Retina (tissue), 1 donor: Measurements from ENCODE around the gene GDF3.
A peak's percentile ranks its signal among the peaks of the same experiment; 100 is the strongest.

Source experiments
- DNase-seq: peaks from one replicate; pipeline ENCODE4 v3.0.0-alpha.2; 2016

GDF3 gene

GRCh38 chr12:7666595-7666994, 29.0 kb downstream of the GDF3 start:
- no peak for DNase-seq

GRCh38 chr12:7661741-7662140, 33.8 kb downstream of the GDF3 start:
- DNase-seq = no peak

DNA sequence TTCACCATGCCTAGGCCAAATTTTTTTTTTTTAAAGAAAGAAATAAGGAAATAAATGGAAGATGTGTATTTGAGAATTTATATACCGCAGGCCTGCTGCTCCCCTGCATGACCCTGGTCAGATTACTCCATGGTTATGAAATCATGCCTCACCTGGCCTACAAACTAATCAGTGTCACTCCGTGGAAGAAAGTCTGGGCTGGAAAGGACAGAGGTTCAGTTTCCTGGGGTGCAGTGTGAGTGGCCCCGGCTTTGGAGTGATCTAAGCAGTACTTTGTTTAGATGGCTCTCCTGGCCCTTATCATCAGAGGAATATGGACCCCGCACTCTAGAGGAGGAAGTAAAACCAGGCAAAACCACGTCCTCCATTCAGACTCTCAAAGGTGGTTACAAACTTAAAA, 39.5 kb downstream of the GDF3 start:
- no peak for DNase-seq

- no peak for DNase-seq
These were observed 45.5 kb downstream of the GDF3 start for GRCh38 chr12:7650091-7650490.

- DNase-seq = no peak
These were observed 48.5 kb downstream of the GDF3 start for GRCh38 chr12:7647071-7647470.

DNA sequence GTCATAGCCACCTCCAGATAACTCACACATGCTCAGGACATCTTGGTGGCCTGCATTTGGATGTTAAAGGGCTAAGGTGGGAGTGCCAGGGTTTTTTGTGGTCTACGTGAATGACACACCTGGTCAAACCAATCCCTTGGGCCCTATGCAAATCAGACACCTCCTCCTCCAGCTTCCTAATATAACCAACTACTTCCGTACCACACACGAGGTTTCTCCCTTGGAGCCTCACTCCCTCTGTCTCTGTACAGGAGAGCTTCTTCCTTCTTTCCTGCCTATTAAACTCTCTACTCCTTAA, 49.4 kb downstream of the GDF3 start:
- no peak for DNase-seq

DNA sequence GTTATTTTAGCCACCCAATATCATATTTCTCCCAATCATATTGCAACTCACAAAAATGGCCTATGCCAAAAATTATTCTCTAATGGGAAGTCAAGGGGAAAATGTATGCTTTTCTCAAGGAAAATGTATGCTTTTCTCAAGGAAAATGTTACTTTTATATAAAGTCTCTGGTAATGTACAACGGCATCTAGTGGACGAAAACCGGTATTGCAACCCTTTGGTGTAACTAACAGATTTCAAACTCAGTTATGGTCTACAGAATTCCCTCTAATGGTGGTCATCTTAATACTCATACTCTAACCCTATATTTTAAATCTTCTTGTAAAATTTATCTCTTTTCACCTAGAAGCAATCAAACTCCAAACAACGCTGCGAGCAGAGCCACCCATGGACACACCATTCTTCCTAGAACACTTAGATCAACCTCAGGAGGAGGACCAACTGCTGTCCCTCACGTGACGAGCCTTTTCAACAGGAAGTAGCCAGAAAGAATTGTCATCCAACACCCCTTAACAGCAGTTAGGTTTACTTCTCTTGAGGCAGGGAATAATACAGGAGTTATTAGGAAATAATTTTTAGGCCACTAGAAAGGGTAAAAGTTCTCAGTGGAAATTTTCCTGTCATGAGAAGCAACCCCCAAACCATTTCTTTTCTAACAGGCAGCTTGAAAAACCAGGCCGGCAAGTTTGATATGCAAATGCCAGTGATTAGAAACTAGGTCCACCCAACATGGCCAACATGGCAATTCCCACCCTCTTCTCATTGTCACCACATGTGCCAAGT, 50.0 kb downstream of the GDF3 start:
- DNase-seq = no peak

- DNase-seq = no peak
These were observed 52.7 kb downstream of the GDF3 start for GRCh38 chr12:7642876-7643309.

DNA sequence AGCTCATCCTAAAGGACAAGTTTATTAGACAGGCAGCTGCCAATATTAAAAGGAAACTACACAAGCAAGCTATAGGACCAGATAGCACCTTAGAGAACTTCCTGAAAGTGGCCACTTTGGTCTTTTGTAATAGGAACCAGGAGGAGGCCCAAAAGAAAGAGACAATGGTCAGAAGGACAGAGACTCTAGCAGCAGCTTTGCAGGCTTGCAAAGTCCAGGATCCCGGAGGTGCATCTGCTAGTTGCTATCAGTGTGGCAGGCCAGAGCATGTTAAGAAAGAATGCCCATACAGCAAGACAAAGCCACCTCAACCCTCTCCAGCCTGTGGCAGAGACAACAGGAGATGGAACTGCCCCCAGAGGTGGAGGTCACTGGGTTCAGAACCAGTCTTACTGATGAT, 53.3 kb downstream of the GDF3 start:
- DNase-seq = no peak

GRCh38 chr12:7640123-7640995, 55.2 kb downstream of the GDF3 start:
- DNase-seq = peak; percentile 50
